Mammary microvascular endothelial cell (primary cell): Measurements from ENCODE around the gene LAMP1. TPM values are rescaled to one million over a fixed set of nuclear protein-coding genes. Genes with fewer than 3 reads are reported as not detected.

ENCODE experiments used
- total RNA-seq: library from RNA; depleted of rRNA; stranded (reverse); fragments of >200 nt; gene quantifications from 2 replicates; pipeline ENCODE4 v1.2.3, GENCODE V29; 2015

The LAMP1 gene
- total RNA-seq, result 249 and 298 TPM in 2 replicates

GRCh38 chr13:113296823-113297369 lies at the start of gene LAMP1:
TSS of gene LAMP1 (plus strand) at chr13:113297239. CDS start at chr13:113297435, 196 bp downstream.

Other genes starting within 250 kb of the LAMP1 start
- not detected in 2 replicates for gene F7, start 191.4 kb upstream of the LAMP1 start, total RNA-seq
- not detected in 2 replicates for gene F10, start 174.4 kb upstream of the LAMP1 start, total RNA-seq
- not detected in 2 replicates for gene PROZ, start 138.6 kb upstream of the LAMP1 start, total RNA-seq
- 65.5 and 67.2 TPM in 2 replicates for gene PCID2, start 88.6 kb upstream of the LAMP1 start, total RNA-seq
- 103 and 104 TPM in 2 replicates for gene CUL4A, start 87.6 kb upstream of the LAMP1 start, total RNA-seq
- not detected in 2 replicates for gene GRTP1, start 66.9 kb downstream of the LAMP1 start, total RNA-seq
- 2.6 and 3.2 TPM in 2 replicates for gene ADPRHL1, start 156.2 kb downstream of the LAMP1 start, total RNA-seq
- 4.2 and 6.7 TPM in 2 replicates for gene DCUN1D2, start 193.5 kb downstream of the LAMP1 start, total RNA-seq